Mesodermal cell (in vitro differentiated cells): ENCODE measurements around the gene SHPK.

Experiments
- H3K27ac ChIP-seq: 2 replicates; pipeline ENCODE4 v1.7.0; 2013; ENCODE audit warnings: mild to moderate bottlenecking, low read depth, low read length, moderate library complexity; ENCODE audit not compliant: severe bottlenecking
- H3K36me3 ChIP-seq: 2 replicates; pipeline ENCODE4 v1.7.1; 2013; ENCODE audit warnings: mild to moderate bottlenecking, low read length, moderate library complexity; ENCODE audit not compliant: control insufficient read depth, insufficient read depth
- H3K4me1 ChIP-seq: one replicate; pipeline ENCODE4 v1.7.1; 2013; ENCODE audit warnings: mild to moderate bottlenecking, low read length; ENCODE audit not compliant: insufficient read depth, control insufficient read depth, poor library complexity, severe bottlenecking
- H3K4me3 ChIP-seq: 2 replicates; pipeline ENCODE4 v1.7.0; 2013; ENCODE audit warnings: low read length, control low read depth, mild to moderate bottlenecking; ENCODE audit not compliant: insufficient read depth, poor library complexity, severe bottlenecking; ENCODE audit errors: extremely low read depth
- H3K9me3 ChIP-seq: 2 replicates; pipeline ENCODE4 v1.7.1; 2013; ENCODE audit warnings: mild to moderate bottlenecking, low read length, moderate library complexity; ENCODE audit not compliant: control insufficient read depth
- WGBS, 2 experiments: methylation state at CpG; one replicate each; pipeline ENCODE4 v1.1.5; 2013; ENCODE audit warnings: missing lambda C conversion rate in 2 of 2; ENCODE audit not compliant: insufficient coverage in 2 of 2; 5-methylcytosine and 5-hydroxymethylcytosine counted together

The SHPK gene

GRCh38 chr17:3675886-3676285 is 39.8 kb upstream of the SHPK start:
- Histone ChIP-seq H3K4me1 (no peaks in the 10 kb centered on the region), H3K4me3 (no peak overlapping the region), H3K9me3 (no peaks in the 10 kb centered on the region), H3K36me3 (peaks cover under 1% of the 10 kb centered on the region), H3K27ac (no peak overlapping the region)
- 86 to 89% methylated on average over 10 to 11 of the region's 11 CpGs for WGBS, 2 experiments

GRCh38 chr17:3672571-3672970 is 36.5 kb upstream of the SHPK start:
- WGBS, 2 experiments = 93 to 100% methylated on average over 2 to 3 of the region's 4 CpGs
- Histone ChIP-seq H3K27ac (no peak overlapping the region), H3K4me1 (peaks cover 3% of the 10 kb centered on the region), H3K9me3 (no peaks in the 10 kb centered on the region), H3K4me3 (no peak overlapping the region), H3K36me3 (peaks cover 10% of the 10 kb centered on the region)

GRCh38 chr17:3669548-3669947 is 33.5 kb upstream of the SHPK start:
- H3K9me3 ChIP-seq = no peaks in the 10 kb centered on the region
- no peak overlapping the region for H3K27ac ChIP-seq
- peaks cover 3% of the 10 kb centered on the region for H3K4me1 ChIP-seq
- peaks cover 30% of the 10 kb centered on the region for H3K36me3 ChIP-seq
- H3K4me3 ChIP-seq = peak overlapping the region; percentile 97
- WGBS, 2 experiments = 47 to 56% methylated on average over 9 to 11 of the region's 12 CpGs

GRCh38 chr17:3669085-3669347 is 33.0 kb upstream of the SHPK start:
- H3K4me1 ChIP-seq = peaks cover 5% of the 10 kb centered on the region
- peaks cover 36% of the 10 kb centered on the region for H3K36me3 ChIP-seq
- H3K27ac ChIP-seq = peak overlapping the region; percentile 100
- no peaks in the 10 kb centered on the region for H3K9me3 ChIP-seq
- WGBS, 2 experiments = 0% methylated on average over 30 to 31 of the region's 32 CpGs
- H3K4me3 ChIP-seq = peak overlapping the region; percentile 97

DNA sequence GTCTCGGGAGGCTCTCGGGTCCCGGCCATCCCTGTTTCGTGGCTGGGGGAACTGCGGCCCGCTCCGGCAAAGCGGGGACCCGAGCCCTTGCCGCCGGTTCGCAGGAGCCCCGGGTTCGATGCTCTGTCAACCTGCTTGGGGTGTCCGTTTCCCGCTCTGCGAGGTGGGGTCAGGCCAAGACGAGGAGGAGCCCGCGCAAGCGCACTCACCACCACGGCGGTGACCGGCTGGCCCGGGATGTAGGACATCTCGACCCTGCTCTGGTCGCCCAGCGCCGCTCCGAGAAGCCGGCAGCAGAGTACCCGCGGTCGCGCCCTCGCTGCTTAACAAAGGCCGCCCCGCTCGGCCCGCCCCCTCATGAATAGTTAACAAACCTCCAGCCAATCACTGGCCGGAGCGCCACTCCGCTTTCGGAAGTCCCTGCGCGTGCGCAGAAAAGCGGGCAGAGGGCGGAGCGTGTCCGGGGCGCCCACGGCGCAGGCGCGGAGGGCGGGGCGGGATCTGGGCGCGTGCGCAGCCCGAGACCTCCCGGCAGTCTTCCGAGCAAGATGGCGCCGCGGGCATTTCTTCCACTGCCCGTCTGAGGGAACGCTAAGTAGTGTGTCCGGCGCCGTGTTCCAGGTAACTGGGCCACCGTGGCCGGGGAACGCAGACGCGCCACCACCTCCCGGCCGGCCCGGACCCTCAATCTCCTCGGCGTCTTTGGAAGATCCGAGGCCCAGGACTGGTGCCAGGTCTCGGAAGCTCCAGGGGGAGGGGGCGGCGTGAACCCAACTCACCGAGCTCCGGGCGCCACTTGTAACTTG is 32.4 kb upstream of the SHPK start, which contains the start of the genes EMC6 and TAX1BP3:
Gene EMC6, plus strand, starts transcription at position 534 of the 806 bp plus-strand sequence. CDS start 335 bp downstream, outside the sequence.
Gene TAX1BP3, minus strand, starts transcription at position 300 of the 806 bp plus-strand sequence. Its CDS starts 52 bp downstream, at position 248.
- WGBS, 2 experiments = 0% methylated on average over 72 to 84 of the region's 89 CpGs
- H3K27ac ChIP-seq = peak within 1 kb of the TSS; percentile 100

DNA sequence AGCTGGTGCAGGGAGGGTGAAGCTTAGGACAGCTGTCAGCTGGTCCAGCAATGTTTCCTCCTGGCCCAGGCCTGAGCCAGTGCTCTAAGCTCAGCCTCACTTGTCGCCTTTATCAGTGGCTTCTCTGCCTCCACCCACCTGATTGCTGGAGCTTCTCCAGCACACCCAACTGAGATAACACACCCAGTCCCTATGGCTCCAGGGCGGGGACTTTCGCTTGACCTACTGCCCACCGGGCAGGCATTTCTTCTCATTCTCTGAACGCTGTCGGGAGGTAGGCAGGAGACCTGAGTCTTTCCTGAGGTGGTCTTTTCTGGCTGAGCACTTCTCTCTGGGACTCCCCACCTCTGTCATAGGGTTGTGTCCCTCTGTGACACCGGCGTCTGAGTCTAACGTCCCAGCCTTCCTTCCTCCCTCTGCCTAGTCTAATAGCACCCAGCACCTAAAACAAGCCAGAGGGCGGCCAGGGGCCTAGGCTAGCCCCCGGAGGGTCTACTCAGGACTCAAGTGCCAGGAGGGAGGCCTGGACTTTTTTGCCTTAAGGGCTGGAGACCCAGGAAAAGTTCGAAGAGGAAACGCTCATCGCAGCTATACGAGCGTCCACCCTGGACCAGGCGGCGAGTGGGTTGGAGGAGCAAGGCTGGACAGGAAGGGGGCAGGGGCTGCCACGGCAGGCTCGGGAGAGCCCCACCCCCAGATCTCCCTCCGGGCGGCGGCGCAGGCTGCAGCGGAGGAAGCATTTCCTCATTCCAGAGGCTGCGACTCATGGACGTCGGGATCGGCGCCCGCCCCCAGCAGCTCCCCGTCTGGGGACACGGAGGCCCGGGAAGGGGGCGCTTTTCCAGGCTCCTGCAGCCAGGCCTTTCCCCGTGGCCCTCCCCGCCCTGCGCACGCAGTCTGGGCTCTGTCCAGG is 31.6 kb upstream of the SHPK start:
- WGBS, 2 experiments = 7 to 9% methylated on average over 28 to 30 of the region's 39 CpGs
- peaks cover 50% of the 10 kb centered on the region for H3K36me3 ChIP-seq
- H3K9me3 ChIP-seq = no peaks in the 10 kb centered on the region
- H3K27ac ChIP-seq = peak overlapping the region; percentile 100
- H3K4me3 ChIP-seq = peak overlapping the region; percentile 97
- peaks cover 5% of the 10 kb centered on the region for H3K4me1 ChIP-seq

More for the DNA sequence above, 32.4 kb upstream of the SHPK start, which contains the start of the genes EMC6 and TAX1BP3:
- H3K4me1 ChIP-seq = peaks cover 5% of the 10 kb centered on the region
- H3K4me3 ChIP-seq = peak within 1 kb of the TSS; percentile 97
- H3K36me3 ChIP-seq = peaks cover 41% of the 10 kb centered on the region
- H3K9me3 ChIP-seq = no peaks in the 10 kb centered on the region

DNA sequence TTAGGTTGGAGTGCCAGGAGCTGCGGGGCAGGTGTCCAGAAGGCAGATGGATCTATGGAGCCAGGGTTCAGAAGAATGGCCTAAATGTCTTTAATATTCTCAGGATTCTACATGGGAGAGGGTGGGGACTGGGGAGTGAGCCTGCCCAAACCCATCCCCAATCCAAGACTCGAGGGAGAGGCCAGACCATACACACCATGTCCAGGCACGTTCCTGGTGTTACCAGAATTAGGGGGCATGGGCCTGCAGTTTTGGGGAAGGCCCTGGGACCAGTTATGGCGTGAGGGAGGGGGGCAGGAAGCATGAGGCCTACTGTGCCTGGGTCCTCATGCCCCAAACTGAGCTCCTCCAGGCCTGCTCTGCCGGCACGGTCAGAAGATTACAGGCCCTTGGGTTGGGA is 30.5 kb upstream of the SHPK start:
- peaks cover 55% of the 10 kb centered on the region for H3K36me3 ChIP-seq
- peak overlapping the region; percentile 97 for H3K4me3 ChIP-seq
- WGBS, 2 experiments = 91 to 94% methylated on average over 4 to 6 of the region's 6 CpGs
- H3K27ac ChIP-seq = no peak overlapping the region
- no peaks in the 10 kb centered on the region for H3K9me3 ChIP-seq
- H3K4me1 ChIP-seq = peaks cover 5% of the 10 kb centered on the region

DNA sequence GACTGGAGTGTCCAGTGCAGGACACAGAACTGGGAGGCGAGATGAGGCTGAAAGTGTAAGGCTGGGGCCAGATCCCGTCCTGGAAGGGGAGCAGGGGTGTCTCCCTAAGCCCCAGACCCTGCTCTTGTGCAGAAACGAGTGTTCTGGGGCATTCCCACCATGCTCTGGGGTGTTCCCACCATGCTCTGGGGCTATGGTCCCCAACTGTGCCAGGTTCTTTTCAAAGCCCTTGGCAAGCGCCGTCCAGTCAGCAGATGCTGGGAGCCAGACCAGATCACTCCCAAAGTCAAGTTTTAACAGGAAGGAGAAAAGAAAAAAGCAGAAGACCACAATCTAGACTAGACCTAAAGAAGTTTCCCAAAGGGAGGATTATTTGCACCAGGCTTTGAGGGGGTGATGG is 29.8 kb upstream of the SHPK start:
- Histone ChIP-seq H3K27ac (no peak overlapping the region), H3K9me3 (no peaks in the 10 kb centered on the region), H3K4me1 (peaks cover 5% of the 10 kb centered on the region), H3K4me3 (no peak overlapping the region), H3K36me3 (peaks cover 54% of the 10 kb centered on the region)
- WGBS, 2 experiments = 85 to 98% methylated on average over 2 to 3 of the region's 5 CpGs

GRCh38 chr17:3663102-3664011 is 27.3 kb upstream of the SHPK start:
- Histone ChIP-seq H3K9me3 (no peaks in the 10 kb centered on the region), H3K27ac (no peak overlapping the region), H3K4me3 (no peak overlapping the region), H3K4me1 (peaks cover 9% of the 10 kb centered on the region), H3K36me3 (peaks cover 48% of the 10 kb centered on the region)
- WGBS, 2 experiments = 93% methylated on average over 32 of the region's 33 CpGs

GRCh38 chr17:3660311-3660891 is 24.4 kb upstream of the SHPK start:
- Histone ChIP-seq H3K9me3 (no peaks in the 10 kb centered on the region), H3K4me1 (peaks cover 9% of the 10 kb centered on the region), H3K4me3 (no peak overlapping the region), H3K36me3 (peaks cover 33% of the 10 kb centered on the region), H3K27ac (no peak overlapping the region)
- 94 to 97% methylated on average over 22 to 23 of the region's 23 CpGs for WGBS, 2 experiments
